ENCODE data around the gene PPP4R2. TPM values are rescaled to one million over a fixed set of nuclear protein-coding genes. Genes with fewer than 3 reads are reported as not detected.

The PPP4R2 gene
- total RNA-seq, 1 donor from 2014 or later = 105 TPM

- no peaks in the 10 kb centered on the region for H3K9me3 Mint-ChIP-seq
Measured at GRCh38 chr3:72977060-72977808, 19.4 kb upstream of the PPP4R2 start.

GRCh38 chr3:72982609-72983366 lies 13.8 kb upstream of the PPP4R2 start:
- H3K27ac Mint-ChIP-seq (ENCODE audit: unreplicated experiment) = no peak overlapping the region
- peaks cover 3% of the 10 kb centered on the region for H3K9me3 Mint-ChIP-seq
- peaks cover 2% of the 10 kb centered on the region for H3K36me3 Mint-ChIP-seq (ENCODE audit: low read depth)
- no peak for DNase-seq (ENCODE audit: low read depth, low spot score)
- TF ChIP-seq CTCF (conservative IDR thresholded peaks at IDR 0.05) = no peak
- H3K4me1 Mint-ChIP-seq = no peaks in the 10 kb centered on the region
- no peak overlapping the region for H3K4me3 Mint-ChIP-seq
- H3K27me3 Mint-ChIP-seq (ENCODE audit: low read depth) = peaks cover 2% of the 10 kb centered on the region

More at GRCh38 chr3:72977060-72977808, 19.4 kb upstream of the PPP4R2 start:
- TF ChIP-seq CTCF (conservative IDR thresholded peaks at IDR 0.05) = peak; percentile 32
- Mint-ChIP-seq H3K36me3 (ENCODE audit: low read depth) (no peaks in the 10 kb centered on the region), H3K4me1 (no peaks in the 10 kb centered on the region), H3K27me3 (ENCODE audit: low read depth) (peaks cover 5% of the 10 kb centered on the region), H3K4me3 (no peak overlapping the region), H3K27ac (ENCODE audit: unreplicated experiment) (no peak overlapping the region)
- DNase-seq (ENCODE audit: low read depth, low spot score) = no peak

GRCh38 chr3:72985576-72985975 lies 11.0 kb upstream of the PPP4R2 start:
- peaks cover 2% of the 10 kb centered on the region for H3K36me3 Mint-ChIP-seq (ENCODE audit: low read depth)
- DNase-seq (ENCODE audit: low read depth, low spot score) = no peak
- H3K9me3 Mint-ChIP-seq = peaks cover 3% of the 10 kb centered on the region
- TF ChIP-seq CTCF (conservative IDR thresholded peaks at IDR 0.05) = no peak
- H3K4me3 Mint-ChIP-seq = no peak overlapping the region
- H3K27ac Mint-ChIP-seq (ENCODE audit: unreplicated experiment) = no peak overlapping the region
- H3K27me3 Mint-ChIP-seq (ENCODE audit: low read depth) = peaks cover 2% of the 10 kb centered on the region
- no peaks in the 10 kb centered on the region for H3K4me1 Mint-ChIP-seq

- Mint-ChIP-seq H3K27me3 (ENCODE audit: low read depth) (no peaks in the 10 kb centered on the region), H3K4me3 (no peak overlapping the region), H3K4me1 (no peaks in the 10 kb centered on the region), H3K9me3 (peaks cover 3% of the 10 kb centered on the region), H3K27ac (ENCODE audit: unreplicated experiment) (no peak overlapping the region), H3K36me3 (ENCODE audit: low read depth) (peaks cover 2% of the 10 kb centered on the region)
- DNase-seq (ENCODE audit: low read depth, low spot score) = no peak
- TF ChIP-seq CTCF (conservative IDR thresholded peaks at IDR 0.05) = no peak
Measured at GRCh38 chr3:72990701-72991395, 5.8 kb upstream of the PPP4R2 start.

GRCh38 chr3:72991522-72991921 lies 5.1 kb upstream of the PPP4R2 start:
- no peaks in the 10 kb centered on the region for H3K27me3 Mint-ChIP-seq (ENCODE audit: low read depth)
- no peaks in the 10 kb centered on the region for H3K4me1 Mint-ChIP-seq
- H3K36me3 Mint-ChIP-seq (ENCODE audit: low read depth) = no peaks in the 10 kb centered on the region
- TF ChIP-seq CTCF (conservative IDR thresholded peaks at IDR 0.05) = no peak
- no peak overlapping the region for H3K27ac Mint-ChIP-seq (ENCODE audit: unreplicated experiment)
- no peaks in the 10 kb centered on the region for H3K9me3 Mint-ChIP-seq
- DNase-seq (ENCODE audit: low read depth, low spot score) = no peak
- H3K4me3 Mint-ChIP-seq = no peak overlapping the region

Data from neural crest cell (in vitro differentiated cells).